HG03064 (cell line): ENCODE data around the gene IFNG-AS1.

Experiments
- ATAC-seq: cut with Tn5 transposase; IDR thresholded peaks from one replicate; pipeline ENCODE4 v1.9.1; 2021; ENCODE audit warnings: low read depth; ENCODE audit not compliant: unreplicated experiment

Gene IFNG-AS1

GRCh38 chr12:67991158-67991557 is 1.9 kb downstream of the IFNG-AS1 start:
- ATAC-seq = no peak

- ATAC-seq = no peak
Measured at GRCh38 chr12:67993143-67993542, 3.9 kb downstream of the IFNG-AS1 start.

- ATAC-seq = no peak
Measured at GRCh38 chr12:67994046-67994445, 4.8 kb downstream of the IFNG-AS1 start.

GRCh38 chr12:67996347-67996746 is 7.1 kb downstream of the IFNG-AS1 start:
- ATAC-seq = no peak

- no peak for ATAC-seq
Measured at GRCh38 chr12:67998379-67998778, 9.1 kb downstream of the IFNG-AS1 start.

GRCh38 chr12:67999244-67999643 is 10.0 kb downstream of the IFNG-AS1 start:
- no peak for ATAC-seq

- ATAC-seq = no peak
Measured at GRCh38 chr12:68001486-68002466, 12.5 kb downstream of the IFNG-AS1 start.

- ATAC-seq = no peak
Measured at GRCh38 chr12:68003777-68004176, 14.5 kb downstream of the IFNG-AS1 start.

- ATAC-seq = no peak
Measured at GRCh38 chr12:68007033-68007432, 17.8 kb downstream of the IFNG-AS1 start.

GRCh38 chr12:68007466-68007865 is 18.2 kb downstream of the IFNG-AS1 start:
- no peak for ATAC-seq

- ATAC-seq = no peak
Measured at GRCh38 chr12:68011206-68011881, 22.1 kb downstream of the IFNG-AS1 start.

- ATAC-seq = peak; percentile 26
Measured at GRCh38 chr12:68011882-68012207, 22.6 kb downstream of the IFNG-AS1 start.

GRCh38 chr12:68012712-68013111 is 23.5 kb downstream of the IFNG-AS1 start:
- peak; percentile 87 for ATAC-seq

GRCh38 chr12:68013181-68013580 is 23.9 kb downstream of the IFNG-AS1 start:
- no peak for ATAC-seq

GRCh38 chr12:68016136-68016535 is 26.9 kb downstream of the IFNG-AS1 start:
- ATAC-seq = no peak

- no peak for ATAC-seq
Measured at GRCh38 chr12:68018315-68018714, 29.1 kb downstream of the IFNG-AS1 start.

- no peak for ATAC-seq
Measured at GRCh38 chr12:68020049-68020448, 30.8 kb downstream of the IFNG-AS1 start.

- ATAC-seq = no peak
Measured at GRCh38 chr12:68020699-68021098, 31.5 kb downstream of the IFNG-AS1 start.

GRCh38 chr12:68028647-68029046 is 39.4 kb downstream of the IFNG-AS1 start:
- ATAC-seq = no peak

- no peak for ATAC-seq
Measured at GRCh38 chr12:68030248-68030647, 41.0 kb downstream of the IFNG-AS1 start.

GRCh38 chr12:68031174-68031573 is 41.9 kb downstream of the IFNG-AS1 start:
- ATAC-seq = no peak
